Measurements from ENCODE around the gene ASGR1. TPM values are rescaled to one million over a fixed set of nuclear protein-coding genes. Genes with fewer than 3 reads are reported as not detected.

The ASGR1 gene
- total RNA-seq, 3 donors from 2014 or later, result 1.0 to 1.4 (median 1.3) TPM

GRCh38 chr17:7139400-7139799, 39.8 kb downstream of the ASGR1 start:
- no peak for TF ChIP-seq POLR2A (IDR thresholded peaks at IDR 0.05)
- no peak for TF ChIP-seq CTCF (IDR thresholded peaks at IDR 0.05)
- TF ChIP-seq POLR2AphosphoS5 (IDR thresholded peaks at IDR 0.05), result no peak
- no peak for DNase-seq (ENCODE audit: low spot score in 2 of 2)
- Histone ChIP-seq H3K9me3 (no peaks in the 10 kb centered on the region), H3K27me3 (no peaks in the 10 kb centered on the region), H3K4me1 (no peaks in the 10 kb centered on the region), H3K27ac (no peak overlapping the region), H3K36me3 (no peaks in the 10 kb centered on the region), H3K4me3 (no peak overlapping the region)
- intact Hi-C loops (cut with DNase I; ENCODE audit: low total_unique reads), result no loop called here

- TF ChIP-seq POLR2A (IDR thresholded peaks at IDR 0.05), result no peak
- no peak for TF ChIP-seq CTCF (IDR thresholded peaks at IDR 0.05)
- no peak for TF ChIP-seq POLR2AphosphoS5 (IDR thresholded peaks at IDR 0.05)
- intact Hi-C loops (cut with DNase I; ENCODE audit: low total_unique reads), result no loop called here
- Histone ChIP-seq H3K4me3 (no peak overlapping the region), H3K27me3 (no peaks in the 10 kb centered on the region), H3K4me1 (no peaks in the 10 kb centered on the region), H3K27ac (peak overlapping the region in 1 of 2 donors; percentile 58), H3K9me3 (no peaks in the 10 kb centered on the region), H3K36me3 (no peaks in the 10 kb centered on the region)
- no peak for DNase-seq (ENCODE audit: low spot score in 2 of 2)
Measured at GRCh38 chr17:7138800-7139381, 40.3 kb downstream of the ASGR1 start.

- Histone ChIP-seq H3K4me3 (no peak overlapping the region), H3K27me3 (no peaks in the 10 kb centered on the region), H3K4me1 (no peaks in the 10 kb centered on the region), H3K27ac (no peak overlapping the region), H3K36me3 (no peaks in the 10 kb centered on the region), H3K9me3 (no peaks in the 10 kb centered on the region)
- no peak for DNase-seq (ENCODE audit: low spot score in 2 of 2)
- TF ChIP-seq POLR2A (IDR thresholded peaks at IDR 0.05) (no peak), POLR2AphosphoS5 (IDR thresholded peaks at IDR 0.05) (no peak), CTCF (IDR thresholded peaks at IDR 0.05) (no peak)
- intact Hi-C loops (cut with DNase I; ENCODE audit: low total_unique reads), result no loop called here
Measured at GRCh38 chr17:7137171-7137943, 41.8 kb downstream of the ASGR1 start.

DNA sequence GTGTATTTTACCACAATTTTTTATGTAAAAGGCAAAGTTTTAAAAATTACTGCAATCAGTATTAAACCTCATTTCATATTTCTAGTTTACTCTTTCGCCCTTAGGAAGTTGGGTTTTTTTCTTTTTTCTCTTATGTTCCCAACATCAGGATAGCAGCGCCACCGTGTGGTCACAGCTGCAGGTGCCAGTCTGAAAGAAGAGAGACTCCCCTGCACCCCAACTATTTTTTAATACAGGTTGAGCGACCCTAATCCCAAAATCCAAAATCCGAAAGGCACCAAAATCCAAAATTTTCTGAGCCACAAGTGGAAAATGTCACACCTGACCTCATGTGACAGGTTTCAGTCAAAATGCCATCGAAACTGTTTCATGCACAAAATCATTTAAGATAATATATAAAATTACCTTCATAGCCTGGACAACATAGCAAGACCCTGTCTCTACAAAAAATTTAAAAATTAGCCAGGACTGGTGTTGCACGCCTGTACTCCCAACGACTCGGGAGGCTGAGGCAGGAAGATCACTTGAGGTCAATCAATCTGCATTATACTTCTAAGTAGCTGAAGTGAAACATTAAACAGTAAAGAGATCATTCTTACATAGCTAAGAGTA, 42.8 kb downstream of the ASGR1 start:
- Histone ChIP-seq H3K27ac (no peak overlapping the region), H3K36me3 (no peaks in the 10 kb centered on the region), H3K4me3 (no peak overlapping the region), H3K4me1 (no peaks in the 10 kb centered on the region), H3K27me3 (no peaks in the 10 kb centered on the region), H3K9me3 (no peaks in the 10 kb centered on the region)
- peak; percentile 66 to 67 for DNase-seq (ENCODE audit: low spot score in 2 of 2)
- TF ChIP-seq POLR2A (IDR thresholded peaks at IDR 0.05) (no peak), POLR2AphosphoS5 (IDR thresholded peaks at IDR 0.05) (no peak), CTCF (IDR thresholded peaks at IDR 0.05) (peak; percentile 85 to 96 (median 88))
- intact Hi-C loops (cut with DNase I; ENCODE audit: low total_unique reads), result no loop called here

DNA sequence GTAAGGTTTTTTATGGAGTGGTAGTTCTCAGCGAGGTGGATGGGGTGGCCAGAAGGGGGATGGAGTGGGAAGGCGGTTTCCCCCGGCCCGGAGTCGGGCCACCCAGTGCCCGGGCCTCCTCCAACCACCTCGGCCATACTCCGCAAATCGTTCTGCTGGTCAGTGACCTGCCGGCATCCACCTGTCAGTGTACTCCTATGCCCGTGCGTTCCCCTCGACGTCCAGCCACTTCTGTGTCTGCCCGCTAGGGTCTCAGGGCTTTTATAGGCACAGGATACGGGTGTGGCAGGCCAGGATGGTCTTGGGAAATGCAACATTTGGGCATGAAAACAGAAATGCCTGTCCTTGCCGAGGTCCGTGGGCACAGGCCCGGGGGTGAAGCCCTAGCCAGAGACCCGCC, 45.3 kb downstream of the ASGR1 start:
- H3K27me3 ChIP-seq, result no peaks in the 10 kb centered on the region
- H3K36me3 ChIP-seq, result no peaks in the 10 kb centered on the region
- H3K9me3 ChIP-seq, result no peaks in the 10 kb centered on the region
- DNase-seq (ENCODE audit: low spot score in 2 of 2), result no peak
- intact Hi-C loops (cut with DNase I; ENCODE audit: low total_unique reads), result no loop called here
- TF ChIP-seq POLR2AphosphoS5 (IDR thresholded peaks at IDR 0.05) (no peak), CTCF (IDR thresholded peaks at IDR 0.05) (no peak), POLR2A (IDR thresholded peaks at IDR 0.05) (no peak)
- no peak overlapping the region for H3K4me3 ChIP-seq
- no peaks in the 10 kb centered on the region for H3K4me1 ChIP-seq
- peak overlapping the region in 1 of 2 donors; percentile 61 for H3K27ac ChIP-seq

Data from breast epithelium (tissue), 4 donors.